Heart left ventricle (tissue), 13 donors: ENCODE results near the gene TMBIM1.

Source experiments
- CTCF ChIP-seq, 12 donors: fragments of 200-600 bp; sonication (generic) in 4 of 12; IDR thresholded peaks; one replicate each; pipeline versions ENCODE4 v1.5.0 to v1.8.0; 2018 to 2022; ENCODE audit warnings: antibody characterized with exemption in 12 of 12, mild to moderate bottlenecking in 5 of 12
- POLR2A ChIP-seq, 2 donors: fragments of 450-650 bp; IDR thresholded peaks; one replicate each; pipeline ENCODE4 v1.6.1; 2017; ENCODE audit warnings: antibody characterized with exemption in 2 of 2, mild to moderate bottlenecking in 2 of 2, moderate library complexity in 2 of 2
- donor health status: ischemic (EF 13 %, LVEDD 7.1; RV severe dilation, severe dysfunction).
- donor health status: DM: no; HTN: yes; CAD: no.
- donor health status: DM: no; HTN: no; CAD: no.
- donor health status: ischemic (EF 25% LVEDD 6.9; RV normal size, moderate dysfunction).
- donor health status: ischemic (EF 25% LVEDD 5.7; RV mildly dilated, moderate dysfunction).
- donor health status: ischemic (EF 35%, LVEDD 5.7; RV mildly dilated, moderate dysfunction).
- donor health status: nonischemic (EF 11% LVEDD 7.7; RV severe dilation, severe dysfunction).
- donor health status: DM: yes; HTN: yes; CAD: no.
- donor health status: PGD.
- donor health status: ischemic (EF 29% LVEDD 5.4; RV normal size, mild dysfunction).
- donor health status: nonischemic (EF 23%, LVEDD 6.1; RV moderate dilation, normal function).

GRCh38 chr2:218280260-218280870, 11.9 kb downstream of the TMBIM1 start:
- no peak for TF ChIP-seq CTCF (IDR thresholded peaks at IDR 0.05)
- TF ChIP-seq POLR2A (IDR thresholded peaks at IDR 0.05): no peak
